ENCODE measurements around the gene SHISA8. TPM values are rescaled to one million over a fixed set of nuclear protein-coding genes. Genes with fewer than 3 reads are reported as not detected.

SHISA8 gene
- total RNA-seq, 1 donor from 2014 or later, result not detected

DNA sequence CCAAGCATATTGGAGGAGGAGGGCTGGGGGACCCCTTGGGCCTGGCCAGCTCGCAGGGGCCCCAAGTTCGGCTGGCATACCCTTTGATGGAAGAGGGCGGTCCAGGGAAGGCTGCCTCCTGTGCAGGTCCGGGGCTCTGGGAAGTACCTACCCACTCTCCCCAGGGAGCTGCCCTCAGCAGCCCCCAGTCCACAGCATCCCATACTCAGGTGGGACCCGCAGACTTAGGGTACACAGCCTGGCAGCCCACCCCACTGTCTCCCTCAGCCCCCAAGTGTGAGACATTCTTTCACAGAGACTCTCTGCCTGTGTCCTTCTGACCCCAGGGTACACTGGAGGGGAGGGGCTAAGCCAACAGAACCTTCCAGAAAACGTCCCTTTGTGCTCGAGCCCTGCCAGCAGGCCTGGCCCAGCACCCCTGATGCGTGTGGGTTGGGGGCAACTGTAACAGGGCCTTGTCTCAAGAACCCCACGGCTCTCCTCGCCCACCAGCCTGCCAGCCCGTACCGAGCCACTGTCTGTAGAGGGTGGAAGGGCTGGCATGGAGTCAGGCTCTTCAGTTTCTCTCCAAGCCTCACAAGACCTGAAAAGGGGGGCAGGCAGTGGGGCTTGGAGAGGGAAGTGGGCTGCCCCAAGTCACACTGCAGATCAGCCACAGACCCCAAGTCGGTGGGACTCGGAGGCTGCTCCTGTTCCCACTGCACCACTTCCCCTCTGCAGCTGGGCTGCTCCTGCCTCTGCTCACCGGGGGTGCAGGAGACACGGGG lies 18.7 kb upstream of the SHISA8 start:
- Histone ChIP-seq H3F3A (ENCODE audit: low read depth) (peaks cover 5% of the 10 kb centered on the region), H3K27me3 (no peaks in the 10 kb centered on the region), H3K36me3 (no peaks in the 10 kb centered on the region), H3K27ac (no peak overlapping the region), H4K20me1 (ENCODE audit: low read depth) (peaks cover 2% of the 10 kb centered on the region), H3K79me2 (ENCODE audit: low read depth) (no peaks in the 10 kb centered on the region), H3K4me2 (no peak overlapping the region), H3K4me1 (peaks cover 2% of the 10 kb centered on the region), H2AFZ (replicated peaks) (no peak overlapping the region), H3K9ac (no peak overlapping the region), H3K9me3 (ENCODE audit: low read depth) (no peaks in the 10 kb centered on the region), H3K4me3 (no peak overlapping the region)
- Mint-ChIP-seq H3K4me1 (peaks cover 12% of the 10 kb centered on the region), H3K27ac (no peak overlapping the region), H3K36me3 (peaks cover 8% of the 10 kb centered on the region), H3K9me3 (no peaks in the 10 kb centered on the region), H3K4me3 (no peak overlapping the region), H3K27me3 (ENCODE audit: insufficient read depth, low read depth) (peaks cover 3% of the 10 kb centered on the region)
- TF ChIP-seq EZH2 (IDR thresholded peaks at IDR 0.05), result no peak
- TF ChIP-seq EZH2phosphoT487 (IDR thresholded peaks at IDR 0.05), result no peak
- TF ChIP-seq, protein P1, sequence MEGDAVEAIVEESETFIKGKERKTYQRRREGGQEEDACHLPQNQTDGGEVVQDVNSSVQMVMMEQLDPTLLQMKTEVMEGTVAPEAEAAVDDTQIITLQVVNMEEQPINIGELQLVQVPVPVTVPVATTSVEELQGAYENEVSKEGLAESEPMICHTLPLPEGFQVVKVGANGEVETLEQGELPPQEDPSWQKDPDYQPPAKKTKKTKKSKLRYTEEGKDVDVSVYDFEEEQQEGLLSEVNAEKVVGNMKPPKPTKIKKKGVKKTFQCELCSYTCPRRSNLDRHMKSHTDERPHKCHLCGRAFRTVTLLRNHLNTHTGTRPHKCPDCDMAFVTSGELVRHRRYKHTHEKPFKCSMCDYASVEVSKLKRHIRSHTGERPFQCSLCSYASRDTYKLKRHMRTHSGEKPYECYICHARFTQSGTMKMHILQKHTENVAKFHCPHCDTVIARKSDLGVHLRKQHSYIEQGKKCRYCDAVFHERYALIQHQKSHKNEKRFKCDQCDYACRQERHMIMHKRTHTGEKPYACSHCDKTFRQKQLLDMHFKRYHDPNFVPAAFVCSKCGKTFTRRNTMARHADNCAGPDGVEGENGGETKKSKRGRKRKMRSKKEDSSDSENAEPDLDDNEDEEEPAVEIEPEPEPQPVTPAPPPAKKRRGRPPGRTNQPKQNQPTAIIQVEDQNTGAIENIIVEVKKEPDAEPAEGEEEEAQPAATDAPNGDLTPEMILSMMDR (IDR thresholded peaks at IDR 0.05), result no peak
- DNase-seq (ENCODE audit: low spot score), result no peak

DNA sequence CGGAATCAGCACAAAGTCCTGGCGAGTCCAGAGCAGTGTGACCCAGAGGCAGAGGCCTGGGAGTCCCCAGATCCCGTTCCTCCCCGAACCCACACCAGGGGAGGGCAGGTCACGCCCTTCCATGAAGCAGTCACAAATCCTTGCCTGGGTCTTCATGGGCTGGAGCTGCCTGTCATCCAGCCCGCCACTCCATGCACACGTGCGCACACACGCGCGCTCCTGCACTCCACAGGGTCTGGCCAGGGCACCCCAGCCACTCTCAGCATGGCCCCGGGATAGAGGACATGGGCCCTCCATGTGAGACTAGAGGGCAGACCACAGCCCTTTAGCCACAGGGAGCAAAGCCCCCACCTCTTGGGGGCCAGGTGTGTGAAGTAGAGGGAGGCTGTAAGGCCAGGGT lies 17.5 kb upstream of the SHISA8 start:
- Histone ChIP-seq H3K27ac (no peak overlapping the region), H4K20me1 (ENCODE audit: low read depth) (no peaks in the 10 kb centered on the region), H3K4me2 (no peak overlapping the region), H3F3A (ENCODE audit: low read depth) (peaks cover 17% of the 10 kb centered on the region), H3K36me3 (no peaks in the 10 kb centered on the region), H3K27me3 (peaks cover 11% of the 10 kb centered on the region), H3K4me3 (no peak overlapping the region), H3K9me3 (ENCODE audit: low read depth) (no peaks in the 10 kb centered on the region), H3K79me2 (ENCODE audit: low read depth) (no peaks in the 10 kb centered on the region), H3K9ac (no peak overlapping the region), H2AFZ (replicated peaks) (no peak overlapping the region), H3K4me1 (peaks cover 7% of the 10 kb centered on the region)
- peaks cover 20% of the 10 kb centered on the region for H3K4me1 Mint-ChIP-seq
- DNase-seq (ENCODE audit: low spot score), result no peak
- no peaks in the 10 kb centered on the region for H3K9me3 Mint-ChIP-seq
- peak overlapping the region; percentile 79 for H3K27ac Mint-ChIP-seq
- TF ChIP-seq EZH2 (IDR thresholded peaks at IDR 0.05), result no peak
- no peak for TF ChIP-seq EZH2phosphoT487 (IDR thresholded peaks at IDR 0.05)
- TF ChIP-seq, protein P1 (IDR thresholded peaks at IDR 0.05), result no peak
- H3K36me3 Mint-ChIP-seq, result peaks cover 5% of the 10 kb centered on the region
- no peak overlapping the region for H3K4me3 Mint-ChIP-seq
- peaks cover 4% of the 10 kb centered on the region for H3K27me3 Mint-ChIP-seq (ENCODE audit: insufficient read depth, low read depth)

DNA sequence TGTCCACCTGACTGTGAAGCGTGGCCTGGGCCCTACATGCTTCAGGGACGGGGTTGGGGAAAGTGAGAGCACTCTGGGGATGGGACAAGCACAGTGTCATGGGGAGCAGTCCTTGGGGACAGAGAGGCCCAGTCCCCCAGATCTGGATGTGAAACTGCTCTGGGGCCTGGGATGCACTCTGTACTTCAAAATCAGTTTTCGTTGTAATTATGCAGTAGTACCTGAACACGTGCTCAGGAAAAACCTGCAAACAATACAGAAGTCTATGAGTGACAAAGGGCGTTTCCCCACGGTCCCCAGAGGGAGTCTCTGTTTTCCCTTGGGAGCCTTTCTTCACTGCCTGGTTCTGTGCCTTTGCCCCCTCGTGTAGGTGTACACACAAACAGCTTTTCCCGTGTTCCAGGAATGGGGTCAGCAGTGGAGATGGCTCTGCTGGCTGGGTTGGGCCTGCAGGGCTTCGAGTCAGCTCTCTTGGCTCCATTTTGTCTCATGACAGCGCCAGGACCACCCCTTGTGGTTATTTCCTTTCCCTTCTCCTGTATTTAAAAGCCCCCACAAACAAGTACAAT lies 16.9 kb upstream of the SHISA8 start:
- Histone ChIP-seq H3F3A (ENCODE audit: low read depth) (peaks cover 22% of the 10 kb centered on the region), H3K9ac (no peak overlapping the region), H3K4me3 (no peak overlapping the region), H4K20me1 (ENCODE audit: low read depth) (no peaks in the 10 kb centered on the region), H3K4me1 (peaks cover 7% of the 10 kb centered on the region), H3K4me2 (no peak overlapping the region), H3K36me3 (no peaks in the 10 kb centered on the region), H3K27ac (no peak overlapping the region), H2AFZ (replicated peaks) (no peak overlapping the region), H3K9me3 (ENCODE audit: low read depth) (no peaks in the 10 kb centered on the region), H3K79me2 (ENCODE audit: low read depth) (no peaks in the 10 kb centered on the region), H3K27me3 (peaks cover 17% of the 10 kb centered on the region)
- Mint-ChIP-seq H3K27ac (peak overlapping the region; percentile 79), H3K4me3 (no peak overlapping the region), H3K27me3 (ENCODE audit: insufficient read depth, low read depth) (peaks cover 6% of the 10 kb centered on the region), H3K36me3 (peaks cover 5% of the 10 kb centered on the region), H3K9me3 (no peaks in the 10 kb centered on the region), H3K4me1 (peaks cover 22% of the 10 kb centered on the region)
- DNase-seq (ENCODE audit: low spot score), result no peak
- TF ChIP-seq EZH2phosphoT487 (IDR thresholded peaks at IDR 0.05) (no peak), EZH2 (IDR thresholded peaks at IDR 0.05) (no peak)
- TF ChIP-seq, protein P1 (IDR thresholded peaks at IDR 0.05), result no peak
